NOMO-1 treated with DMSO at 0.1 percent for 48 hours (cell line): ENCODE measurements around the gene HAS3.
"Not testable (repeated sequence)": the region's sequence is repeated elsewhere in the genome, so short reads cannot be mapped to it uniquely, and the experiment has no call there.

ENCODE experiments used
- DNase-seq: peaks from one replicate; lab custom pipeline; 2025; ENCODE audit not compliant: unreplicated experiment; lab: John Stamatoyannopoulos, UW

The HAS3 gene

GRCh38 chr16:69141014-69141413 lies 35.6 kb downstream of the HAS3 start:
- DNase-seq = no peak

- no peak for DNase-seq
These were observed 36.5 kb downstream of the HAS3 start for GRCh38 chr16:69141936-69142335.

GRCh38 chr16:69143116-69143515 lies 37.7 kb downstream of the HAS3 start:
- DNase-seq = no peak

GRCh38 chr16:69145658-69146057 lies 40.2 kb downstream of the HAS3 start:
- no peak for DNase-seq

GRCh38 chr16:69149621-69150020 lies 44.2 kb downstream of the HAS3 start:
- DNase-seq = not testable (repeated sequence)

- DNase-seq = peak; percentile 61
These were observed 44.9 kb downstream of the HAS3 start for GRCh38 chr16:69150146-69150865.

GRCh38 chr16:69157196-69157595 lies 51.7 kb downstream of the HAS3 start:
- DNase-seq = no peak

- DNase-seq = no peak
These were observed 54.7 kb downstream of the HAS3 start for GRCh38 chr16:69160192-69160591.

- DNase-seq = no peak
These were observed 60.1 kb downstream of the HAS3 start for GRCh38 chr16:69165584-69165983.

- no peak for DNase-seq
These were observed 60.9 kb downstream of the HAS3 start for GRCh38 chr16:69166221-69166833.

GRCh38 chr16:69166946-69167930 lies 61.8 kb downstream of the HAS3 start:
- DNase-seq = no peak
